GM18870 (cell line): ENCODE data around the gene SLC25A19.

ENCODE experiments used
- ATAC-seq: cut with Tn5 transposase; IDR thresholded peaks from one replicate; pipeline ENCODE4 v1.9.1; 2021; ENCODE audit warnings: moderate library complexity; ENCODE audit not compliant: unreplicated experiment

The SLC25A19 gene

DNA sequence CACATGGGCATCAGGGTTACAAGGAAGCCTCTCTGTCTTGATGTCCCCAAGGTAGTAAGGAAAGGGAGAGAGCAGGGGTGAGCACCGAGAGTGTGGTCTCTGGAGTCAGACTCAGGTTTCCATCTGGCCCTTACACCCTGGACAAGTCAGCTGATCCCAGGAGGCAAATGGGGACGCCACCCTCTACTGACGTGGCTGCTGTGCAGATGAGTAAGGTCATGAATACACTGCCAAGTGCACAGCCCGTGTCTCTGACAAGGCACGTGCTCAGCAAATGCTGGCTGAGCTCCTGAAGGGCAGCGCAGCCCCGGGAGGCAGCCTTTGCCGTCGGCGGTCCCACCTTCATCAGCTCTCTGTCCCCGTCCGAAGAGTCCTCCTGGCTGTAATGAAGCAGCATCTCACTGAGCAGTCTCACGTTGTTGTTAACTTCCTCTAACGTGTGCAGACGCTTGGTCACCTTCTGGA lies 47.2 kb downstream of the SLC25A19 start:
- ATAC-seq, result no peak

DNA sequence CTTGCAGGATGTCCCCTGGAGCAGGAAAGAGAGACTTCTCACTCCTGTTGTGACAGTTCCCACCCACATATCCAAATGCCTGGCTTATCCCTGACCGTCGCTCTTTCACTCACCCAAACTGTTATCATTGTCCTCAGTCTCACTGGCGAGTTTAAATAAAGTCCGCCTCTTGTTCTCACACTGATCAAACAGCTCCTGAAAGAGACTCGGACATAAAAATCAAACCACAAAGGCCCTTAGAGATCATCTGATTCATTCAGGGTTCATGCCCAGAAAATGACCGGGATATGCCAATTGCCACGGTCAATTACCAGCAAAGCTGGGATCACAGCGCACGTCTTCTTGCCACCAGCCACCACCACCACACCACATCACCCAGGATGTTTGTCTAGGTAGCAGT lies 47.7 kb downstream of the SLC25A19 start:
- ATAC-seq, result no peak

GRCh38 chr17:75241143-75241430 lies 48.1 kb downstream of the SLC25A19 start:
- ATAC-seq, result no peak

- ATAC-seq, result no peak
These were observed 48.7 kb downstream of the SLC25A19 start for GRCh38 chr17:75240394-75241142.

GRCh38 chr17:75239778-75240393 lies 49.3 kb downstream of the SLC25A19 start:
- ATAC-seq, result no peak

DNA sequence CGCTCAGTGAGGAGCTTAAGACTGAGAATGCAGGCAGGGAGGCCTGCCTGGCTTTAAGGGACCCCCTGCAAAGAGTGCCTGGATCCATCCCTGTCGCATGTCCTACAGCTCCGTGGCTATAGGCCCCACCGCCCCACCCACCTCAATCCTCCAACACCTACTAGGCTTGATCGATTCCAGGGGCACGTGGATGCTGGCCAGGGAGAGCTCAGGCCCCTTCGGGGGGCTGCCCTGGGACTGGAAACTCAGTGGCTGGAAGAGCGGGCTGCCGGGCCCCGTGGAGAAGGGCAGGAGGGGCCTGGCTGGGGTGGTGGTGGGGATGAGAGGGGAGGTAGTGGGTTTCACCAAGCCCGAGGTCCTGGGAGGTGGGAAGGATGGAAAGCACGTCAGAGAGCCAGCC lies 50.0 kb downstream of the SLC25A19 start:
- no peak for ATAC-seq

GRCh38 chr17:75238684-75239191 lies 50.5 kb downstream of the SLC25A19 start:
- no peak for ATAC-seq

DNA sequence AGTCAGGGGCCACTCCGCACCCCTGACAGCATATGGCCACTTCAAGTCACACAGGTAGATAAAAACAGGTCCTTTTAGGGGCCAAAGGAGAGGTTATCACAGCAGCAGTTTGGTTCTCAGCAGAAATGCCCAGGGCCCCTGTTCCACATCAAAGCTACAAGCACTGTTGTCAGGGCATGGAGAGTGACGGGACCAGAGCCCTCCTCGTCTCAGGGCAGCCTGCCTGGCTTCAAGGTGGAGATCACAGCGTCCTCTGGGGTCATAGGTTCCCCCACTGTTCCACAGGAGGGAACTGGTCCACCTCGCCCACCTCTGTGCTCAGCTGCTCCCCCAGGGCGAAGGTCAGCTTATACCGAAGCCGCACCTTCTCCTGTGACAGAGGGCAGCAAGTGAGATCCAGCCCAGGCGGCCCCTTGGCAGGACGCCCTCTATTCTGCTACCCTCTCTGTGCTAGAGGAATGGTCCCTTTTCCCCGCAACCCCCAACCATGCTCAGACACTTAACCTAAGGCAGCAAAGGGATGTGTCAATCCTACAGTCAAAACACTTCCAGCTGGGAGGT lies 51.1 kb downstream of the SLC25A19 start:
- ATAC-seq, result no peak

DNA sequence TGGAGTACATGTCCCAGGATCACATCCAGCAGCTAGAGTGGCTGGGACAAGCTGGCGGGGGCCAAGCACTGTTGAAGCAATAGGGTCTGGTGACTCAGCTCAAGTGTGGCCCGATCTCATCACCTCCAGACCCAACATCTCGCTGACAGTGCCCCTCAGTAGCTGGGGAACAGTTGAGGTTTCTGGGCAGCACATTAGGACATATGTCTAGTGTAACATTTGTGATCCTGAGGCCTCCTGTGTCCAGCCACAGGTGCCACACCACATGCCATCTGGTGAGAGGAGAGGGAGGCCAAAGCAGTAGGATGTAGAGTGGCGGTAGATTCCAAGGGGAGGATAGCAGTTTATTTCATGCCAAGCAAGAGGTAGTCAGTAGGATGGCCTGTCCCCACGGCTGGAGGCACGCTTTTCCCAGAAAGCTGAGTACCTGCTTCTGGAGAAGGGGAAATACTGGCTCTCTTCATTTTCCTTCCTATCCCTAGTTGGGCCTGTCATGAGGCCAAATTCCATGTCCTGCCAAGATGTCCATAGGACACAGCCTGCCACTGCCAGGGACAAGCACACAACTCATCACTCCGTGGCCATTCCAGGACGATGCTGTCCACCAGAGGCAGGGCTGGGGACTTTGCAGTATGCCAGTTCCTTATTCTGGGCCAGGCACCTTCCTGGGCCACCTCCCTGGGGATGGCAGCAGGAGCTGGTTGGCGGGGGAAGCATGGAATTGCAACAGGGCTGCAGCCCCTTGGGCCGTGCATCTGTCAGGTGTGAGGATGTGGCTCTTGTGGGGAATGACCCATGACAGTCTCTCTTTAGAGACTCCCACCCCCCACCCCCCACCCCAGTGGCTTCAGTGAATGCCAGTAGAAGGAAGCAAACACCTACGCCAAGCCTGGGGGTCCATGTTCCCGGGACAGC lies 51.9 kb downstream of the SLC25A19 start:
- ATAC-seq, result no peak

- no peak for ATAC-seq
These were observed 56.4 kb downstream of the SLC25A19 start for GRCh38 chr17:75232786-75233185.

DNA sequence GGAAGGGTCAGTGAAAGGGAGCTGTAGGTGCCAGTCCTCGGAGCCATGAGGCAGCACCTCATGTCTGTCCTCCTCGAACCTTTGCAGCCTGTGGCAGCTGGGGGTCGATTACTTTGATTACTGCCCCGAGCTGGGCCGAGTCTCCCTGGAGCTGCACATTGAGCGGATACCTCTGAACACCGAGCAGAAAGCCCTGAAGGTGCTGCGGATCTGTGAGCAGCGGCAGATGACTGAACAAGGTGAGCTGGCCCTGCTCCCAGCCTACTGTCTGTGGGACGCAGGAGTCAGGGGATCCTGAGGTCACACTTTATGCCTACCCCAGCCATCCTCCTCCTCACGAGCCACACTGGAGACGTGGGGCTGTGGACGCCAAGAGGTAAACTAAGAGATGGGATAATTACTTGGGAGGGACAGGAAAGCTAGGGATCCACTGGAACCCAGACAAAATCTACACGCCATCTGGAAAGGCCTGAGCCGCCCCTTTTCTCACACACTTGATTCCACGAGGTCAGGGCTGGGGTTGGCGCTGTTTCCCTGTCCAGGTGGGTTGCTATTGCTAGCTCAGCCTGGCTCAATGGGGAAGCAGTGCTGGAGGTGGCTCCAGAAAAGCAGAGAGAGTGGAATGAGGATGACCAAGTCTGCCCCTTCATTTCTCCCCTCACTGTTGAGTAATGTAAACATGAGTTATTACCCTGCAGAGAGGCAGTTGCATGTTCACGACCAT lies 57.3 kb downstream of the SLC25A19 start:
- ATAC-seq, result no peak

DNA sequence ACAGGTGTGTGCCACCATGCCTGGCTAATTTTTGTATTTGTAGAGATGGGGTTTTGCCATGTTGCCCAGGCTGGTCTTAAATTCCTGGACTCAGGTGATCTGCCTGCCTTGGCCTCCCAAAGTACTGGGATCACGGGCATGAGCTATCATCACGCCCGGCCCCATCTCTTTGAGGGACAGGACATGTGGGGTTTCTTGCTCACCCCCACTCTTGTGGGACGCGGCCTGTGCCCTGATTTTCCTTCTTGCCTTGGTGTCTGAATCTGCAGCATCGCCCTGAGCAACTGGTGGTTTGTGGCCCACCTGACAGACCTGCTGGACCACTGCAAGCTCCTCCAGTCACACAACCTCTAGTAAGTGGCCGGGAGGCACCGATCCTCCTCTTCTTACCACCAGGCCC lies 58.2 kb downstream of the SLC25A19 start:
- no peak for ATAC-seq

- ATAC-seq, result no peak
These were observed 60.4 kb downstream of the SLC25A19 start for GRCh38 chr17:75228847-75229246.

GRCh38 chr17:75228305-75228704 lies 60.9 kb downstream of the SLC25A19 start:
- no peak for ATAC-seq

GRCh38 chr17:75227729-75228128 lies 61.5 kb downstream of the SLC25A19 start:
- no peak for ATAC-seq

GRCh38 chr17:75225016-75225415 lies 64.2 kb downstream of the SLC25A19 start:
- ATAC-seq, result no peak
